ENCODE results near the gene WDR46.
A peak's percentile ranks its signal among the peaks of the same experiment; 100 is the strongest.

Gene WDR46

DNA sequence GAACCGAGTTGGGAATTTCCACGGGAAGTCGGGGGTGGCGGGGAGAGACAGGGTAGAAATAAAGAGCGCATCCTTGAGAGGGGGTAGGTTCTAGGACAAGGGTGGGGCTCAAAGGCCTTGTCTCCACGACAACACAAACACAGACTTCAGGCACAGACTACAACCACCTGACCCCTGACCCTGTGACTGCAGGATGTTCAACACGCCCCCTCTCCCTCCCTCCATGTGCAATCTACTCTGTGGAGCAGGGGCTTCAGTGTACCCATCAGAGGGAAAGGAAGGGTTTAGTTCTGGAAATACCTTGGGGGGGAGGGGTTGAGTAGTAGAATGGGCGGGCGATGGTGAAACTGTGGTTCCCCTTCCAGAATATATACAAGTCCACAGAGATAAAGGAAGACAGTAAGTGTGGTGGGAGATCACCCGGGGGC, 25.5 kb upstream of the WDR46 start (continued):
- no peak for TF ChIP-seq OVOL3 (tag by site-specific recombination; IDR thresholded peaks at IDR 0.05)
- TF ChIP-seq, protein P1, sequence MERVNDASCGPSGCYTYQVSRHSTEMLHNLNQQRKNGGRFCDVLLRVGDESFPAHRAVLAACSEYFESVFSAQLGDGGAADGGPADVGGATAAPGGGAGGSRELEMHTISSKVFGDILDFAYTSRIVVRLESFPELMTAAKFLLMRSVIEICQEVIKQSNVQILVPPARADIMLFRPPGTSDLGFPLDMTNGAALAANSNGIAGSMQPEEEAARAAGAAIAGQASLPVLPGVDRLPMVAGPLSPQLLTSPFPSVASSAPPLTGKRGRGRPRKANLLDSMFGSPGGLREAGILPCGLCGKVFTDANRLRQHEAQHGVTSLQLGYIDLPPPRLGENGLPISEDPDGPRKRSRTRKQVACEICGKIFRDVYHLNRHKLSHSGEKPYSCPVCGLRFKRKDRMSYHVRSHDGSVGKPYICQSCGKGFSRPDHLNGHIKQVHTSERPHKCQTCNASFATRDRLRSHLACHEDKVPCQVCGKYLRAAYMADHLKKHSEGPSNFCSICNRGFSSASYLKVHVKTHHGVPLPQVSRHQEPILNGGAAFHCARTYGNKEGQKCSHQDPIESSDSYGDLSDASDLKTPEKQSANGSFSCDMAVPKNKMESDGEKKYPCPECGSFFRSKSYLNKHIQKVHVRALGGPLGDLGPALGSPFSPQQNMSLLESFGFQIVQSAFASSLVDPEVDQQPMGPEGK (tag by site-specific recombination; IDR thresholded peaks at IDR 0.05) = peak; percentile 33
- no peak for TF ChIP-seq ZNF843 (tag by site-specific recombination; IDR thresholded peaks at IDR 0.05)
- TF ChIP-seq ZNF560 (tag by site-specific recombination; IDR thresholded peaks at IDR 0.05; ENCODE audit: borderline replicate concordance) = no peak
- TF ChIP-seq, protein P2, sequence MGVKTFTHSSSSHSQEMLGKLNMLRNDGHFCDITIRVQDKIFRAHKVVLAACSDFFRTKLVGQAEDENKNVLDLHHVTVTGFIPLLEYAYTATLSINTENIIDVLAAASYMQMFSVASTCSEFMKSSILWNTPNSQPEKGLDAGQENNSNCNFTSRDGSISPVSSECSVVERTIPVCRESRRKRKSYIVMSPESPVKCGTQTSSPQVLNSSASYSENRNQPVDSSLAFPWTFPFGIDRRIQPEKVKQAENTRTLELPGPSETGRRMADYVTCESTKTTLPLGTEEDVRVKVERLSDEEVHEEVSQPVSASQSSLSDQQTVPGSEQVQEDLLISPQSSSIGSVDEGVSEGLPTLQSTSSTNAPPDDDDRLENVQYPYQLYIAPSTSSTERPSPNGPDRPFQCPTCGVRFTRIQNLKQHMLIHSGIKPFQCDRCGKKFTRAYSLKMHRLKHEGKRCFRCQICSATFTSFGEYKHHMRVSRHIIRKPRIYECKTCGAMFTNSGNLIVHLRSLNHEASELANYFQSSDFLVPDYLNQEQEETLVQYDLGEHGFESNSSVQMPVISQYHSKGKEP (tag by site-specific recombination; IDR thresholded peaks at IDR 0.05) = no peak
- TF ChIP-seq HOXA7 (CRISPR knock-in tag; IDR thresholded peaks at IDR 0.05; ENCODE audit: borderline replicate concordance) = no peak
- TF ChIP-seq ZNF791 (tag by site-specific recombination; IDR thresholded peaks at IDR 0.05) = no peak
- TF ChIP-seq ZBTB1 (tag by site-specific recombination; IDR thresholded peaks at IDR 0.05) = no peak
- no peak for TF ChIP-seq ZNF16 (tag by site-specific recombination; IDR thresholded peaks at IDR 0.05; ENCODE audit: low read depth)
- TF ChIP-seq ZNF366 (tag by site-specific recombination; conservative IDR thresholded peaks at IDR 0.05) = peak; percentile 18; the same call in 1 of the 2 replicates

DNA sequence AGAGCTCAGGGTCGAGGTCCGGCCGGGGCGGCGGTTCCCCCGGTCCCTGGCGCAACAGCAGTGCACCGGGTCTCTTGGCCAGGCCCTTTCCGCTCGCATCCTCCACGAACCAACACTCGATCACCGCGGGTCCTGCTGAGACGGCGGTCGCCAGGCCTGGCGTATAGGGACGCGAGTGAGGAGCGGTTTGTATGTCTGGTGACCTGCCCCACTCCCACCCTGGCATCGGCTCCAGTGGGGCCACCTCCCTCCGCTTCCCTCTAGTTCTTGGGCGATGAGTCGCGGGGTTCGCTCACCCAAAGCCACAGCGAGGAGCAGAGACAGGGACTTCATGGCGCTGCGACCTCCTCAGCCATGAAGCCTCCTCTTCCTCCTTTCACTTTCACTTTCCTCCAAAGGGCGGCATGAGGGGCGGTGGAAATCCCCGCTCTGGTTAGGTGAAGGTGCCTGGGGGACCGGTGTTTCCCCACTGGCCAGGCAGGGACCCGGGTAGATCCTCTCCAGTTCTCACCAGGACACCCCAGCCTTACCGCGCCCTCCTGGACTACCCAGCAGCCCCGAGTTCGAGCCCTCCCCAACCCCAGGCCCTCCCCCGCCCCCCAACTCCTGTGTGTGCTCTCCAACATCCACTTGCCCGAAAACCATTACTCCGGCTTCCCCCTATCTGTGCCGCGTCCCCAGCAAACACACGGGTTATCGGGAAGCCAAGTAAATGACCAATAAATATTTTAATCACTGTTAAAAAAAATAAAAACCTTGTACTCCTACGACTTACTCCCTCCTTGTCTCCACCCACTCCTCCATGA, 24.9 kb upstream of the WDR46 start, which contains the start of gene TAPBP:
TAPBP (minus strand) TSS at position 370 of the 806 bp plus-strand sequence; CDS start at position 333, 37 bp downstream.
- peaks cover 8% of the 10 kb centered on the region for H3K4me1 ChIP-seq (ENCODE audit: control insufficient read depth, insufficient read depth, low read length)
- H3K27ac ChIP-seq (ENCODE audit: extremely low read depth, low read depth, low read length) = peak within 1 kb of the TSS; percentile 79
- peak within 1 kb of the TSS; percentile 61 for H3K4me3 ChIP-seq (ENCODE audit: low read depth, low read length)
- peaks cover 3 to 15% of the 10 kb centered on the region in 2 experiments; a peak in 2 of 3 replicates for H3K36me3 ChIP-seq (ENCODE audit: control insufficient read depth in 2 of 2, insufficient read depth in 1 of 2, low read length in 2 of 2)
- ChIA-PET POLR2A (interaction anchor here (0.9 to 5.0 kb wide), 12 partner anchors 10 to 342 kb away, joined by 3 to 50 read pairs (median 8); partner anchors contain the start of genes B3GALT4, RGL2, RPS18 and VPS52), CTCF (interaction anchor here (0.6 to 7.0 kb wide), 6 partner anchors 15 to 77 kb away, joined by 3 to 53 read pairs (median 11); partner anchors contain the start of genes B3GALT4 and RGL2)
- no peaks in the 10 kb centered on the region for H3K9me3 ChIP-seq (ENCODE audit: control insufficient read depth, insufficient read depth, low read depth, low read length)
- TF ChIP-seq KLF7 (tag by site-specific recombination; IDR thresholded peaks at IDR 0.05; ENCODE audit: borderline replicate concordance) = peak; percentile 3; the same call in 1 of the 2 replicates
- no peak for TF ChIP-seq ZNF211 (tag by site-specific recombination; IDR thresholded peaks at IDR 0.05; ENCODE audit: low read depth)
- 0 out of 2 replicates have a peak, but pooled peaks have one; percentile 12 for TF ChIP-seq ZNF391 (tag by site-specific recombination; IDR thresholded peaks at IDR 0.05; ENCODE audit: borderline replicate concordance, low read depth)
- TF ChIP-seq ZNF341 (tag by site-specific recombination; IDR thresholded peaks at IDR 0.05; ENCODE audit: low read depth) = peak; percentile 92
- TF ChIP-seq, protein P3, sequence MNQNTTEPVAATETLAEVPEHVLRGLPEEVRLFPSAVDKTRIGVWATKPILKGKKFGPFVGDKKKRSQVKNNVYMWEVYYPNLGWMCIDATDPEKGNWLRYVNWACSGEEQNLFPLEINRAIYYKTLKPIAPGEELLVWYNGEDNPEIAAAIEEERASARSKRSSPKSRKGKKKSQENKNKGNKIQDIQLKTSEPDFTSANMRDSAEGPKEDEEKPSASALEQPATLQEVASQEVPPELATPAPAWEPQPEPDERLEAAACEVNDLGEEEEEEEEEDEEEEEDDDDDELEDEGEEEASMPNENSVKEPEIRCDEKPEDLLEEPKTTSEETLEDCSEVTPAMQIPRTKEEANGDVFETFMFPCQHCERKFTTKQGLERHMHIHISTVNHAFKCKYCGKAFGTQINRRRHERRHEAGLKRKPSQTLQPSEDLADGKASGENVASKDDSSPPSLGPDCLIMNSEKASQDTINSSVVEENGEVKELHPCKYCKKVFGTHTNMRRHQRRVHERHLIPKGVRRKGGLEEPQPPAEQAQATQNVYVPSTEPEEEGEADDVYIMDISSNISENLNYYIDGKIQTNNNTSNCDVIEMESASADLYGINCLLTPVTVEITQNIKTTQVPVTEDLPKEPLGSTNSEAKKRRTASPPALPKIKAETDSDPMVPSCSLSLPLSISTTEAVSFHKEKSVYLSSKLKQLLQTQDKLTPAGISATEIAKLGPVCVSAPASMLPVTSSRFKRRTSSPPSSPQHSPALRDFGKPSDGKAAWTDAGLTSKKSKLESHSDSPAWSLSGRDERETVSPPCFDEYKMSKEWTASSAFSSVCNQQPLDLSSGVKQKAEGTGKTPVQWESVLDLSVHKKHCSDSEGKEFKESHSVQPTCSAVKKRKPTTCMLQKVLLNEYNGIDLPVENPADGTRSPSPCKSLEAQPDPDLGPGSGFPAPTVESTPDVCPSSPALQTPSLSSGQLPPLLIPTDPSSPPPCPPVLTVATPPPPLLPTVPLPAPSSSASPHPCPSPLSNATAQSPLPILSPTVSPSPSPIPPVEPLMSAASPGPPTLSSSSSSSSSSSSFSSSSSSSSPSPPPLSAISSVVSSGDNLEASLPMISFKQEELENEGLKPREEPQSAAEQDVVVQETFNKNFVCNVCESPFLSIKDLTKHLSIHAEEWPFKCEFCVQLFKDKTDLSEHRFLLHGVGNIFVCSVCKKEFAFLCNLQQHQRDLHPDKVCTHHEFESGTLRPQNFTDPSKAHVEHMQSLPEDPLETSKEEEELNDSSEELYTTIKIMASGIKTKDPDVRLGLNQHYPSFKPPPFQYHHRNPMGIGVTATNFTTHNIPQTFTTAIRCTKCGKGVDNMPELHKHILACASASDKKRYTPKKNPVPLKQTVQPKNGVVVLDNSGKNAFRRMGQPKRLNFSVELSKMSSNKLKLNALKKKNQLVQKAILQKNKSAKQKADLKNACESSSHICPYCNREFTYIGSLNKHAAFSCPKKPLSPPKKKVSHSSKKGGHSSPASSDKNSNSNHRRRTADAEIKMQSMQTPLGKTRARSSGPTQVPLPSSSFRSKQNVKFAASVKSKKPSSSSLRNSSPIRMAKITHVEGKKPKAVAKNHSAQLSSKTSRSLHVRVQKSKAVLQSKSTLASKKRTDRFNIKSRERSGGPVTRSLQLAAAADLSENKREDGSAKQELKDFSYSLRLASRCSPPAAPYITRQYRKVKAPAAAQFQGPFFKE (tag by site-specific recombination; IDR thresholded peaks at IDR 0.05; ENCODE audit: borderline replicate concordance) = no peak
- TF ChIP-seq ZBTB48 (tag by site-specific recombination; IDR thresholded peaks at IDR 0.05) = peak; percentile 87
- no peak for TF ChIP-seq ZNF76 (tag by site-specific recombination; IDR thresholded peaks at IDR 0.05; ENCODE audit: borderline replicate concordance, low read depth)
- TF ChIP-seq, protein P4, sequence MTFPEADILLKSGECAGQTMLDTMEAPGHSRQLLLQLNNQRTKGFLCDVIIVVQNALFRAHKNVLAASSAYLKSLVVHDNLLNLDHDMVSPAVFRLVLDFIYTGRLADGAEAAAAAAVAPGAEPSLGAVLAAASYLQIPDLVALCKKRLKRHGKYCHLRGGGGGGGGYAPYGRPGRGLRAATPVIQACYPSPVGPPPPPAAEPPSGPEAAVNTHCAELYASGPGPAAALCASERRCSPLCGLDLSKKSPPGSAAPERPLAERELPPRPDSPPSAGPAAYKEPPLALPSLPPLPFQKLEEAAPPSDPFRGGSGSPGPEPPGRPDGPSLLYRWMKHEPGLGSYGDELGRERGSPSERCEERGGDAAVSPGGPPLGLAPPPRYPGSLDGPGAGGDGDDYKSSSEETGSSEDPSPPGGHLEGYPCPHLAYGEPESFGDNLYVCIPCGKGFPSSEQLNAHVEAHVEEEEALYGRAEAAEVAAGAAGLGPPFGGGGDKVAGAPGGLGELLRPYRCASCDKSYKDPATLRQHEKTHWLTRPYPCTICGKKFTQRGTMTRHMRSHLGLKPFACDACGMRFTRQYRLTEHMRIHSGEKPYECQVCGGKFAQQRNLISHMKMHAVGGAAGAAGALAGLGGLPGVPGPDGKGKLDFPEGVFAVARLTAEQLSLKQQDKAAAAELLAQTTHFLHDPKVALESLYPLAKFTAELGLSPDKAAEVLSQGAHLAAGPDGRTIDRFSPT (tag by site-specific recombination; IDR thresholded peaks at IDR 0.05) = peak; percentile 66; the same call in 1 of the 2 replicates
- no peak for TF ChIP-seq ZNF596 (tag by site-specific recombination; IDR thresholded peaks at IDR 0.05)
- TF ChIP-seq GFI1B (tag by site-specific recombination; IDR thresholded peaks at IDR 0.05) = 0 out of 2 replicates have a peak, but pooled peaks have one; percentile 8
- TF ChIP-seq ZXDB (tag by site-specific recombination; IDR thresholded peaks at IDR 0.05) = 0 out of 2 replicates have a peak, but pooled peaks have one; percentile 35

Data from HEK293 (cell line).